WI38 (cell line): Measurements from ENCODE around the gene ART3.

ENCODE experiments used
- H3K4me3 ChIP-seq: 2 replicates; pipeline ENCODE4 v1.5.1; 2011; ENCODE audit warnings: low read depth, mild to moderate bottlenecking, control low read depth, low read length
- CTCF ChIP-seq: IDR thresholded peaks from 2 replicates; pipeline ENCODE4 v1.5.1; 2012; ENCODE audit warnings: low read depth, mild to moderate bottlenecking, control low read depth, low read length

ART3 gene

GRCh38 chr4:76125816-76126215, 51.3 kb downstream of the ART3 start:
- no peak for TF ChIP-seq CTCF
- no peak overlapping the region for H3K4me3 ChIP-seq

GRCh38 chr4:76127754-76128153, 53.2 kb downstream of the ART3 start:
- H3K4me3 ChIP-seq: no peak overlapping the region
- TF ChIP-seq CTCF: no peak

GRCh38 chr4:76141241-76141640, 66.7 kb downstream of the ART3 start:
- TF ChIP-seq CTCF: no peak
- no peak overlapping the region for H3K4me3 ChIP-seq

- no peak overlapping the region for H3K4me3 ChIP-seq
- TF ChIP-seq CTCF: no peak
Measured at GRCh38 chr4:76144546-76144945, 70.0 kb downstream of the ART3 start.

GRCh38 chr4:76147454-76148141, 73.1 kb downstream of the ART3 start:
- peak overlapping the region; percentile 96 for H3K4me3 ChIP-seq
- no peak for TF ChIP-seq CTCF

- no peak for TF ChIP-seq CTCF
- H3K4me3 ChIP-seq: peak within 1 kb of the TSS; percentile 96
Measured at GRCh38 chr4:76148142-76148865, 73.8 kb downstream of the ART3 start, which contains the start of gene NUP54. TSS of gene NUP54 (minus strand) at chr4:76148397. CDS start at chr4:76148374, 23 bp downstream.

- no peak overlapping the region for H3K4me3 ChIP-seq
Measured at GRCh38 chr4:76153356-76153755, 78.8 kb downstream of the ART3 start.

More at GRCh38 chr4:76153356-76153755, 78.8 kb downstream of the ART3 start:
- TF ChIP-seq CTCF: no peak
